ENCODE measurements around the gene HMGXB3.

- TF ChIP-seq CTCF (IDR thresholded peaks at IDR 0.05) (no peak), POLR2A (IDR thresholded peaks at IDR 0.05) (no peak)
These were observed 1.2 kb upstream of the HMGXB3 start for GRCh38 chr5:149999359-149999758.
